Transverse colon (tissue), 4 donors: ENCODE results near the gene PAN3. TPM values are rescaled to one million over a fixed set of nuclear protein-coding genes. Genes with fewer than 3 reads are reported as not detected.

ENCODE experiments used
- DNase-seq: peaks from one replicate; pipeline ENCODE4 v3.0.0-alpha.2; 2019
- H3K27ac ChIP-seq, 4 donors: fragments of 200-600 bp; sonication (generic); 2 replicates each; pipeline ENCODE4 v1.5.1; 2016 to 2018; ENCODE audit warnings: inconsistent platforms in 4 of 4
- H3K27me3 ChIP-seq: fragments of 200-600 bp; sonication (generic); 2 replicates; pipeline ENCODE4 v1.5.1; 2017; ENCODE audit warnings: inconsistent platforms
- H3K36me3 ChIP-seq, 4 donors: fragments of 200-600 bp; sonication (generic); 2 replicates each; pipeline ENCODE4 v1.5.1; 2017 to 2019; ENCODE audit warnings: inconsistent platforms in 4 of 4
- H3K4me1 ChIP-seq, 4 donors: fragments of 200-600 bp; sonication (generic); 2 replicates each; pipeline ENCODE4 v1.5.1; 2017 to 2020; ENCODE audit warnings: inconsistent platforms in 4 of 4
- H3K4me3 ChIP-seq, 4 donors: fragments of 200-600 bp; sonication (generic); 1 replicate in 1 of 4; 2 replicates in 3 of 4; pipeline versions ENCODE4 v1.5.1 to v1.6.1; 2017 to 2019; ENCODE audit warnings: inconsistent platforms in 4 of 4
- H3K9me3 ChIP-seq, 2 donors: fragments of 200-600 bp; sonication (generic); 2 replicates each; pipeline ENCODE4 v1.5.1; 2017 to 2019; ENCODE audit warnings: inconsistent platforms in 2 of 2
- CTCF ChIP-seq, 5 experiments: fragments of 200-600 bp in 3 of 5; fragments of 450-650 bp in 2 of 5; sonication (generic) in 3 of 5; IDR thresholded peaks; 1 replicate in 2 of 5; 2 replicates in 3 of 5; pipeline ENCODE4 v1.5.1; 2016 to 2017; ENCODE audit warnings: antibody characterized with exemption in 5 of 5, inconsistent platforms in 3 of 5, mild to moderate bottlenecking in 2 of 5, moderate library complexity in 1 of 5
- EP300 ChIP-seq: sonication (generic); formaldehyde crosslinking; IDR thresholded peaks from one replicate; pipeline ENCODE4 v1.6.1; 2017; ENCODE audit warnings: antibody characterized with exemption, low read depth
- POLR2A ChIP-seq: fragments of 450-650 bp; IDR thresholded peaks from one replicate; pipeline ENCODE4 v1.6.1; 2016; ENCODE audit warnings: antibody characterized with exemption, mild to moderate bottlenecking, moderate library complexity
- POLR2AphosphoS5 ChIP-seq, 3 donors: sonication (generic); formaldehyde crosslinking; IDR thresholded peaks; one replicate each; pipeline ENCODE4 v1.6.1; 2016; ENCODE audit warnings: antibody characterized with exemption in 3 of 3
- WGBS, 2 donors: methylation state at CpG; one replicate each; pipeline ENCODE4 v1.1.5; 2018; ENCODE audit warnings: low coverage in 1 of 2; 5-methylcytosine and 5-hydroxymethylcytosine counted together
- in situ Hi-C, 4 donors: fragments of 200-750 bp; cut with MboI; loops; one replicate each; pipeline versions ENCODE4 v1.15.0 to v1.15.1; 2017; ENCODE audit warnings: low sequenced_read_pairs in 3 of 4, low pct_ligation_motif_present in 1 of 4, low pct_unique_long_range_greater_than_20kb in 1 of 4
- intact Hi-C: fragments of 100-400 bp; cut with DNase I; formaldehyde crosslinking; loops from one replicate; pipeline ENCODE4 v1.15.1; 2023; ENCODE audit warnings: low total_unique reads
- total RNA-seq, 4 donors: library from RNA; depleted of rRNA; stranded (reverse); fragments of >200 nt; gene quantifications; one replicate each; pipeline ENCODE4 v1.1.0, GENCODE V29; 2016

PAN3 gene
- total RNA-seq, 4 donors from 2014 or later, result 28.3 to 107 (median 46.6) TPM

GRCh38 chr13:28306325-28306724 lies 168.0 kb downstream of the PAN3 start:
- no peak for DNase-seq
- H3K27ac ChIP-seq, result no peak overlapping the region
- H3K4me1 ChIP-seq, result no peaks in the 10 kb centered on the region
- in situ Hi-C loops (loop anchor here in 1 of 4 donors (25.0 kb wide), 1 partner anchor 481 kb away; no protein-coding TSS in a partner anchor), intact Hi-C loops (no loop called here)
- H3K4me3 ChIP-seq, result no peak overlapping the region
- H3K27me3 ChIP-seq, result no peaks in the 10 kb centered on the region
- TF ChIP-seq EP300 (no peak), CTCF (IDR thresholded peaks at IDR 0.05) (no peak), POLR2AphosphoS5 (IDR thresholded peaks at IDR 0.05) (no peak), POLR2A (no peak)
- no peaks in the 10 kb centered on the region for H3K9me3 ChIP-seq
- no peaks in the 10 kb centered on the region for H3K36me3 ChIP-seq
- WGBS, 2 donors, result 85 to 87% methylated on average over 4 to 10 of the region's 10 CpGs

- TF ChIP-seq CTCF (IDR thresholded peaks at IDR 0.05) (no peak), EP300 (no peak), POLR2A (no peak), POLR2AphosphoS5 (IDR thresholded peaks at IDR 0.05) (no peak)
- in situ Hi-C loops (loop anchor here in 1 of 4 donors (25.0 kb wide), 1 partner anchor 474 kb away; no protein-coding TSS in a partner anchor), intact Hi-C loops (no loop called here)
- Histone ChIP-seq H3K9me3 (no peaks in the 10 kb centered on the region), H3K27ac (no peak overlapping the region), H3K4me3 (no peak overlapping the region), H3K36me3 (no peaks in the 10 kb centered on the region), H3K27me3 (no peaks in the 10 kb centered on the region), H3K4me1 (no peaks in the 10 kb centered on the region)
- DNase-seq, result no peak
- WGBS, 2 donors, result 77 to 81% methylated on average over 2 to 6 of the region's 6 CpGs
Observed at GRCh38 chr13:28313579-28313978, 175.2 kb downstream of the PAN3 start.

GRCh38 chr13:28314879-28315278 lies 176.5 kb downstream of the PAN3 start:
- intact Hi-C loops (no loop called here), in situ Hi-C loops (loop anchor here in 1 of 4 donors (25.0 kb wide), 1 partner anchor 472 kb away; no protein-coding TSS in a partner anchor)
- no peaks in the 10 kb centered on the region for H3K9me3 ChIP-seq
- DNase-seq, result no peak
- H3K4me3 ChIP-seq, result no peak overlapping the region
- TF ChIP-seq POLR2AphosphoS5 (IDR thresholded peaks at IDR 0.05) (no peak), EP300 (no peak), POLR2A (no peak), CTCF (IDR thresholded peaks at IDR 0.05) (no peak)
- WGBS, 2 donors, result 82 to 91% methylated on average over 5 to 6 of the region's 6 CpGs
- no peak overlapping the region for H3K27ac ChIP-seq
- no peaks in the 10 kb centered on the region for H3K27me3 ChIP-seq
- no peaks in the 10 kb centered on the region for H3K36me3 ChIP-seq
- H3K4me1 ChIP-seq, result no peaks in the 10 kb centered on the region

GRCh38 chr13:28316129-28316528 lies 177.8 kb downstream of the PAN3 start:
- no peaks in the 10 kb centered on the region for H3K27me3 ChIP-seq
- H3K9me3 ChIP-seq, result no peaks in the 10 kb centered on the region
- TF ChIP-seq CTCF (IDR thresholded peaks at IDR 0.05) (no peak), EP300 (no peak), POLR2AphosphoS5 (IDR thresholded peaks at IDR 0.05) (no peak), POLR2A (no peak)
- intact Hi-C loops (no loop called here), in situ Hi-C loops (loop anchor here in 1 of 4 donors (25.0 kb wide), 1 partner anchor 471 kb away; no protein-coding TSS in a partner anchor)
- H3K36me3 ChIP-seq, result no peaks in the 10 kb centered on the region
- DNase-seq, result no peak
- H3K27ac ChIP-seq, result no peak overlapping the region
- no peak overlapping the region for H3K4me3 ChIP-seq
- no peaks in the 10 kb centered on the region for H3K4me1 ChIP-seq
- WGBS, 2 donors, result 71% methylated on average over 5 of the region's 5 CpGs; no CpG with 5 or more reads in 1 of the 2 donors
